UCSD-AML1 (cell line): Measurements from ENCODE around the gene ENAH.
"Not testable (repeated sequence)": the region's sequence is repeated elsewhere in the genome, so short reads cannot be mapped to it uniquely, and the experiment has no call there.

Experiments
- DNase-seq: peaks from one replicate; lab custom pipeline; 2025; ENCODE audit not compliant: unreplicated experiment; lab: John Stamatoyannopoulos, UW

The ENAH gene

GRCh38 chr1:225677350-225678124 is 24.6 kb upstream of the ENAH start:
- no peak for DNase-seq

GRCh38 chr1:225674381-225674780 is 21.5 kb upstream of the ENAH start:
- DNase-seq, result no peak

- no peak for DNase-seq
Measured at GRCh38 chr1:225670806-225671733, 18.1 kb upstream of the ENAH start.

GRCh38 chr1:225670356-225670755 is 17.4 kb upstream of the ENAH start:
- DNase-seq, result no peak

- DNase-seq, result no peak
Measured at GRCh38 chr1:225668222-225668621, 15.3 kb upstream of the ENAH start.

GRCh38 chr1:225667362-225667761 is 14.4 kb upstream of the ENAH start:
- DNase-seq, result no peak

GRCh38 chr1:225666495-225666894 is 13.6 kb upstream of the ENAH start:
- no peak for DNase-seq

- DNase-seq, result no peak
Measured at GRCh38 chr1:225664762-225665161, 11.8 kb upstream of the ENAH start.

GRCh38 chr1:225662155-225662554 is 9.2 kb upstream of the ENAH start:
- DNase-seq, result no peak

GRCh38 chr1:225660544-225660946 is 7.6 kb upstream of the ENAH start:
- DNase-seq, result no peak

GRCh38 chr1:225658041-225658440 is 5.1 kb upstream of the ENAH start:
- no peak for DNase-seq

- no peak for DNase-seq
Measured at GRCh38 chr1:225657462-225657989, 4.6 kb upstream of the ENAH start.

GRCh38 chr1:225656259-225656655 is 3.3 kb upstream of the ENAH start:
- DNase-seq, result not testable (repeated sequence)

GRCh38 chr1:225655509-225656258 is 2.8 kb upstream of the ENAH start:
- no peak for DNase-seq

- no peak for DNase-seq
Measured at GRCh38 chr1:225654688-225655508, 2.0 kb upstream of the ENAH start.

GRCh38 chr1:225654277-225654597 is 1.3 kb upstream of the ENAH start:
- DNase-seq, result no peak

- no peak for DNase-seq
Measured at GRCh38 chr1:225653463-225654276, 747 bp upstream of the ENAH start.

- DNase-seq, result no peak
Measured at GRCh38 chr1:225651872-225652728, 823 bp downstream of the ENAH start.
